ENCODE measurements around the gene FAM13A.

DNA sequence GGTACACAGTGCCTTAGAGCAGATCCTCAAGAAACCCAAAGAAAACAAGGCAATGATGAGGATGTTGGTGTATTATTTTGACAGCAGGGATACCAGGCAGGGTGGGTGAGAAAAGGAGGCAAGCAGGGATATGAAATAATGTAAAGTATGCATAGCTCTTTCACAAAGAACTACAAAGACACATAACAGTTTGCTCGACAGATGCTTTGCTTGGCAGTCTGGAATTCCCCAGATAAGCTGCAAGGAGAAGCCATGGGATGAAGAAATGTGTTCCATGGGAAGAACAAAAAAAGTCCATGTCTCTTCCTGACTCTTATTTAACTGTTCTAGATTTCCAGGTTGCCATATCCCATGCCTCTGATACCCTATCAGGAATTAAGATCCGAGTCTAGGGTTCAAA, 75.4 kb downstream of the FAM13A start:
- no peak for TF ChIP-seq POLR2AphosphoS5 (IDR thresholded peaks at IDR 0.05; ENCODE audit: insufficient read depth in 1 of 2, low read depth in 1 of 2)
- TF ChIP-seq CTCF (IDR thresholded peaks at IDR 0.05): no peak
- no peak for TF ChIP-seq POLR2A (IDR thresholded peaks at IDR 0.05)

All from vagina (tissue), 2 donors.